Measurements from ENCODE around the gene NELFCD. TPM values are rescaled to one million over a fixed set of nuclear protein-coding genes. Genes with fewer than 3 reads are reported as not detected.

NELFCD gene
- total RNA-seq, 4 donors from 2014 or later = 54.2 to 72.9 (median 56.8) TPM

- no peak overlapping the region for H3K4me3 ChIP-seq
- no peaks in the 10 kb centered on the region for H3K9me3 ChIP-seq
- no peaks in the 10 kb centered on the region for H3K27me3 ChIP-seq
- no peaks in the 10 kb centered on the region for H3K4me1 ChIP-seq
- peaks cover 0 to 9% (median 0%) of the 10 kb centered on the region in 3 donors for H3K36me3 ChIP-seq
- TF ChIP-seq POLR2A (IDR thresholded peaks at IDR 0.05) (no peak), EP300 (IDR thresholded peaks at IDR 0.05) (no peak)
- TF ChIP-seq, protein P1, sequence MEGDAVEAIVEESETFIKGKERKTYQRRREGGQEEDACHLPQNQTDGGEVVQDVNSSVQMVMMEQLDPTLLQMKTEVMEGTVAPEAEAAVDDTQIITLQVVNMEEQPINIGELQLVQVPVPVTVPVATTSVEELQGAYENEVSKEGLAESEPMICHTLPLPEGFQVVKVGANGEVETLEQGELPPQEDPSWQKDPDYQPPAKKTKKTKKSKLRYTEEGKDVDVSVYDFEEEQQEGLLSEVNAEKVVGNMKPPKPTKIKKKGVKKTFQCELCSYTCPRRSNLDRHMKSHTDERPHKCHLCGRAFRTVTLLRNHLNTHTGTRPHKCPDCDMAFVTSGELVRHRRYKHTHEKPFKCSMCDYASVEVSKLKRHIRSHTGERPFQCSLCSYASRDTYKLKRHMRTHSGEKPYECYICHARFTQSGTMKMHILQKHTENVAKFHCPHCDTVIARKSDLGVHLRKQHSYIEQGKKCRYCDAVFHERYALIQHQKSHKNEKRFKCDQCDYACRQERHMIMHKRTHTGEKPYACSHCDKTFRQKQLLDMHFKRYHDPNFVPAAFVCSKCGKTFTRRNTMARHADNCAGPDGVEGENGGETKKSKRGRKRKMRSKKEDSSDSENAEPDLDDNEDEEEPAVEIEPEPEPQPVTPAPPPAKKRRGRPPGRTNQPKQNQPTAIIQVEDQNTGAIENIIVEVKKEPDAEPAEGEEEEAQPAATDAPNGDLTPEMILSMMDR (IDR thresholded peaks at IDR 0.05) = no peak
- H3K27ac ChIP-seq = no peak overlapping the region
- DNase-seq (ENCODE audit: low spot score in 2 of 2) = no peak
- 48 to 52% methylated on average over 4 of the region's 4 CpGs for WGBS, 2 donors
These were observed 35.9 kb downstream of the NELFCD start for GRCh38 chr20:59016795-59017492.

DNA sequence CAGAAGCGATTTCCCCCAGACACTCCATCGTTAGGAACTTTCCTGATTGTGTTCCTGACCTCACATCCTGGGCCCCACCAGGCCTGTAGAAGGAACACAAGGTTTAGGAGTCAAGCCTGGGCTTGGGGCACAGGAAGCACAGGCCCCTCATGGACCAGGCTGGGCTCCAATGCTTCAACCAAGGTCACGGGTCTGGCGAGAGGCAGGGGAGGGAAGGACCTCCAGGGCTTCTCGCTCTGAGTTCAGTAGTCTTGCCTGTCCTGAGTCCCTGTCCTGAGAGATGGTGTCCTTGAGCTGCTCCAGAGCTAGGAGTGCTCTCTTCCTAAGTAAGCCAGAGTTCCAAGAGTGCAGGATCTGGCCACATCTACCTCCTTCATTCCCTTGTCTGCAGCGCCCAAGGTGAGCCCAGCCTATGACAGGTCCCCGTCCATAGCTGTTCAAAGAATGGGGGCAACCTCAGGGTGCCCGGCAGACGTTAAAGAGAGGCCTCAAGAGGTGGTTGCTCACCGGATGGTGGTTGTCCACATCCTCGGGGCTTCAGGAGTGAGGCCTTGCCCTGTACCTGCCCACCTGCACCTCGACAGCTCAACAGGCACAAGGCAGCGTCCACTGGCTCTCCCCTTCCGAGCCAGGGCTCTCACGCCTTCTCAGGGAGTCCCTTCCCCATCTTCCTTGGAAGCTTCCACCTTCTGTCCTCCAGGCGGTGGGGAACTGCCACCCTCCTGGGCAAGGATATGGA lies 36.6 kb downstream of the NELFCD start:
- WGBS, 2 donors = 92% methylated on average over 14 to 16 of the region's 16 CpGs
- Histone ChIP-seq H3K4me3 (no peak overlapping the region), H3K36me3 (peaks cover 0 to 16% (median 0%) of the 10 kb centered on the region in 3 donors), H3K9me3 (no peaks in the 10 kb centered on the region), H3K27me3 (no peaks in the 10 kb centered on the region), H3K4me1 (no peaks in the 10 kb centered on the region), H3K27ac (no peak overlapping the region)
- TF ChIP-seq POLR2A (IDR thresholded peaks at IDR 0.05) = no peak
- no peak for TF ChIP-seq EP300 (IDR thresholded peaks at IDR 0.05)
- TF ChIP-seq, protein P1 (IDR thresholded peaks at IDR 0.05) = no peak
- DNase-seq (ENCODE audit: low spot score in 2 of 2) = no peak

GRCh38 chr20:59018817-59019216 lies 37.8 kb downstream of the NELFCD start:
- H3K27me3 ChIP-seq = no peaks in the 10 kb centered on the region
- no peak overlapping the region for H3K27ac ChIP-seq
- no peak overlapping the region for H3K4me3 ChIP-seq
- TF ChIP-seq POLR2A (IDR thresholded peaks at IDR 0.05) = no peak
- TF ChIP-seq, protein P1 (IDR thresholded peaks at IDR 0.05) = no peak
- no peak for TF ChIP-seq EP300 (IDR thresholded peaks at IDR 0.05)
- WGBS, 2 donors = 95 to 98% methylated on average over 10 of the region's 10 CpGs
- H3K36me3 ChIP-seq = peaks cover 0 to 27% (median 0%) of the 10 kb centered on the region in 3 donors
- H3K9me3 ChIP-seq = no peaks in the 10 kb centered on the region
- no peaks in the 10 kb centered on the region for H3K4me1 ChIP-seq
- no peak for DNase-seq (ENCODE audit: low spot score in 2 of 2)

DNA sequence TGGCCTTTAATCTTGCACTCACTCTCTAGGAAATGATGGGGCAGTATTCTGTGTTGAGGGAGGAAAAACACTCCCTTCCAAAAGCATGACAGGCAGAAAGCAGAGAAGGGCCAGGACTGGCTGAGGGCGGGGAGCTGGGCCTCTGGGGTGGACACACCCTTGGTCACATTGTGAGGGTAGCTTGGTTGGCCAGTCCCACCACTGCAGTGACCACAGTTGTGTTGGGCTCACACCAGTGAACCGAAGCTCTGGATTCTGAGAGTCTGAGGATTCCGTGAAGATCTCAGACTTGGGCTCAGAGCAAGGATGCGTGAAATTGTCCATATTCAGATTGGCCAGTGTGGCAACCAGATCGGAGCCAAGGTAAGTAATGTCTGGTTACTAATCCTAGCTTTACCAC lies 38.2 kb downstream of the NELFCD start, which contains the start of gene TUBB1:
Gene TUBB1, plus strand, starts transcription at position 213 of the 400 bp plus-strand sequence. Its CDS starts 94 bp downstream, at position 307.
- WGBS, 2 donors = 89 to 98% methylated on average over 5 of the region's 5 CpGs
- H3K27ac ChIP-seq = no peak within 1 kb of the TSS
- H3K27me3 ChIP-seq = no peaks in the 10 kb centered on the region
- no peak within 1 kb of the TSS for H3K4me3 ChIP-seq
- no peaks in the 10 kb centered on the region for H3K4me1 ChIP-seq
- H3K36me3 ChIP-seq = peaks cover 2 to 31% (median 4%) of the 10 kb centered on the region in 3 donors
- TF ChIP-seq POLR2A (IDR thresholded peaks at IDR 0.05) = no peak
- TF ChIP-seq EP300 (IDR thresholded peaks at IDR 0.05) = no peak
- no peaks in the 10 kb centered on the region for H3K9me3 ChIP-seq
- DNase-seq (ENCODE audit: low spot score in 2 of 2) = no peak

- Histone ChIP-seq H3K4me3 (no peak overlapping the region), H3K27me3 (no peaks in the 10 kb centered on the region), H3K27ac (no peak overlapping the region), H3K9me3 (no peaks in the 10 kb centered on the region), H3K36me3 (peaks cover 6 to 50% (median 8%) of the 10 kb centered on the region in 3 donors), H3K4me1 (peaks cover 0 to 7% (median 0%) of the 10 kb centered on the region in 4 donors)
- TF ChIP-seq POLR2A (IDR thresholded peaks at IDR 0.05) = no peak
- TF ChIP-seq EP300 (IDR thresholded peaks at IDR 0.05) = no peak
- TF ChIP-seq, protein P1 (IDR thresholded peaks at IDR 0.05) = no peak
- WGBS, 2 donors = 52 to 57% methylated on average over 5 of the region's 5 CpGs
- DNase-seq (ENCODE audit: low spot score in 2 of 2) = no peak
These were observed 40.0 kb downstream of the NELFCD start for GRCh38 chr20:59020938-59021551.

All from tibial nerve (tissue), 4 donors.